Suppressor macrophage (primary cell): ENCODE measurements around the gene AQP5.

ENCODE experiments used
- DNase-seq, 4 experiments: peaks; one replicate each; pipeline ENCODE4 v3.0.0-alpha.2; 2020 to 2022

Gene AQP5

DNA sequence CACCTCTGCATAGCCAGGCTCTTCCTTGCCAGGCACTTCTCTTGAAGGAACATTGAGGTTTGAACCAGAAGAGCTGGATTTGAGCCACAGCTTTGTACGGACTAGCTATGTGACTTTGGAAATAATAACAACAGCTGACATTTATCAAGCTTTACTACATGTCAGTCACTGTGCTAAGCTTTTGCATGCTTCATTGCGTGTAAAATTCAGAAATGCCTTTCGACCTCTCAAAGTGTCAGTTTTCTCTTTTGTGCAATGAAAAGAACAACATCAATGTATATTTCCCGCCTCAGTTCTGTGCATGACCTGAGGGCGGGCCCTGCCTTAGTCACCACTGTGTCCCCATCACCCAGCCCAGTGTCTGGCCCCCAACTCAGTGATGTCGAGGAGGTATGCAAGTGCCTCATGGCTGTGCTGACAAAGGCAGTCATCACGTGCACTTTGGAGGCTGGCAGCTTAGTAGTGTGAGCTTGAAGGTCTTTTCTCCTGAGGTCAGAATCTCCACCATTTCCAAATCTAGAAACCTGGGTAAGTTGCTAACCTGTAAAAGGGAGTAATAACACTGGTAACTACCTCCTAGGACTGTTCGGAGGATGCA, 29.0 kb upstream of the AQP5 start:
- DNase-seq, result peak in 2 of 4 experiments; percentile 1 to 19

DNA sequence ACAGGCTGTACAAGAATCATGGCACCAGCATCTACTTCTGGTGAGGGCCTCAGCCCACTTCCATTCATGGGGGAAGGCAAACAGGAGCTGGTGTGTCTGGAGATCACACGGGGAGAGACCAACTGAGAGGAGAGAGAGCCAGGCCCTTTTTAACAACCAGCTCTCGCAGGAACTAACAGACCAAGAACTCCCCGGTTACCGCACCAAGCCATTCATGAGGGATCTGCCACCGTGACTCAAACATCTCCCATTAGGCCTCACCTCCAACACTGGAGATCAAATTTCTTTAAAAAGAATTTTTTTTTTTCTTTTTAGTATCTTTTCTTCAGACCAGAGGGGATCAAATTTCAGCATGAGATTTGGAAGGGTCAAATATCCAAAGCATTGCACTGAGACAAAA, 27.9 kb upstream of the AQP5 start:
- DNase-seq, result peak in 1 of 4 experiments; percentile 1

DNA sequence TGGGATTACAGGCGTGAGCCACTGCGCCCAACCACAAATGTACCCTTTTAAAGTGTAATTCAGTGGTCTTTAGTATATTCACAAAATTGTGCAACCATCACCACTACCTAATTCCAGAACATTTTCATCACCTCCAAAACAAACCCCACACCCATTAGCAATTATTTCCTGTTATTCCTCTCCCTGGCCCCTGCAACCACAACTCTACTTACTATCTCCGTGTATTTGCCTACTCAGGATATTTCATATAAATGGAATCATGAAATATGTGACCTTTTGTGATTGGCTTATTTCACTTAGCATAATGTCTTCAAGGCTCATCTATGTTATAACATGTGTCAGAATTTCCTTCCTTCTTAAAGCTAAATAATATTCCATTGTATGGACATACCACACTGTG, 27.2 kb upstream of the AQP5 start:
- DNase-seq, result no peak

DNA sequence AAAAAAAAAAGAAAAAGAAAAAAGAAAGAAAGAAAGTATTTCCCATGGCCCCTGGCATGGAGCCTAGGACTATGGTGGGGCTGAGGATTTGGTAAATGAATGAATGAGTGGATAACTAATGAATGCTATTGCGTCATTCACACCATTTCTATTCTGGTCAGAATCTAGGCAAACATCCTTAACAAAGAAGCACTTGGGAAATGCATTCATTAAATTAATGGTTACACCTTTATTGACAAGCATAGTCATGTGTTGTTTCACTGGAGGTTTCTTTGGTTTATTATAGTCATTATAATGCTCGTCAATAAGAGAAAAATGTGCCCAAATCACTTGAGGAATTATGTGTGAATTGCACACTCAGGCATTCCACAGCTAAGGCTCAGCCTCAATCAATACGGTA, 24.7 kb upstream of the AQP5 start:
- DNase-seq, result no peak

DNA sequence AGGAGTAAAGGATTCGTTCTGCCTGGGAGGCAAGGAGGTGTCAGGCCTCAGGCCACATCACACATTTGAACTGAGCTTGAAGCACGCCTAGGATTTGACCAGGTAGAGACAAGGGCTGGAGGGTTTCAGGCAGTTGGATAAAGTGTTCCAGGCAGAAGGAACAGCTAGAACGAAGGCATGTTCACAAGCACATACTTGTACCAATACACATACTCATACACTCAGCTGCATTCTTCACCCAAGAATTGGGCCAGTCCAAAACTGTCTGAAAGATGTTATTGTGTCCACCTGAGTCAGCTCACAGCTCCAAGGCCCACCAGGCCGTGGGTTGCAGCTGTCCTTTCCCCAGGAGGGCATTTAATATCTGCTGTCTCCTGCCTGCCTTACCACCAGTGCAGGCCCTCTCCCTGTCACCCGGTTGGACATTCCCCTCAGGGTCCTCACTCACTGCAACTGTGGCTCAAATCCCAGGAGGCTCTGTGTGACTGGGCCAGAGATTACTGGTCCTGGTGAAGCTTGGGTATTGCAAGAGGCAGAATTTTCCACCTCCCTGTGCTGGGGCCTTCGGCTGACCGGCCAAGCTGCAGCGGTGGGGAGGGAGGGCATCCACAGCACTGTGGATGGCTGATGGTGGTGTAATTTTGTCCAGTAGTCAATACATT, 23.9 kb upstream of the AQP5 start:
- peak in 1 of 4 experiments; percentile 1 for DNase-seq

DNA sequence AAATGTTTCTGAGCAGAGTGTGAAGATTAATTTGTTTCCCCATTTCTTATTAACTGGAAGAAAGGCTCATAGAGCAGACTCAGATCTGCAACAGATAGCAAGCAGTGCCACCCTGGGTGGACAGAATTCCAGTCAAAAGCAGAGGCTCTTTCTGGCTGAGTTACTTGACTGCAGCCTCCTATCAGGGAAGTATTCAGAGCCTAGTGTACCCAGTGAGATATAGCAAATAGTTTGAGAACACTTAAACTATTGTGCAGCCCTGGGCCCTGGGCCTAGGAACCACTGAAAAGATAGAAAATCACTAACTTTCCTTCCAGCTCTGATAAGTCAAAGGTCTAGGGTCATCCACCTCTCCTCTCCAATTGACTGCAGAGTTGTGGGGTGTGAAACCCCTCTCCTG, 22.4 kb upstream of the AQP5 start:
- DNase-seq, result peak in 1 of 4 experiments; percentile 0

DNA sequence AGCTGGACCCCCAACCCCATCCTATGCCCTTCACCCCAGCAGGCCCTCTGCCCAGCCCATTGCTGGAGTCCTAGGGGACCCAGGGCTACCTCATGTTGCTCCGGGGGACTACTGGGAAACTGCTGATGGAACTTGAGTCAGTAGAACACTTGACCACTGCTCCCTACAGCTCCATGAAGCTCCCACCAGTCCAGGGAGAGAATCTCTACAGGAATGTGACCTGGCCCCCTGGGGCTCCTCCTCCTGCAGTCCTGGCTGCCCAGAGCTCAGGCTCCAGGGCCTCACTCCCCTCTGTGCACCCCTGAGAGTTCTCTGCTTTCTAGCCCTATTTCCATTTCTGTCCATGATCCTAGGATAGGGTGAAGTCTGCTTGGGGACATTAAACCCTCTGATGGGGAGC, 22.0 kb upstream of the AQP5 start:
- DNase-seq, result peak in 1 of 4 experiments; percentile 0

DNA sequence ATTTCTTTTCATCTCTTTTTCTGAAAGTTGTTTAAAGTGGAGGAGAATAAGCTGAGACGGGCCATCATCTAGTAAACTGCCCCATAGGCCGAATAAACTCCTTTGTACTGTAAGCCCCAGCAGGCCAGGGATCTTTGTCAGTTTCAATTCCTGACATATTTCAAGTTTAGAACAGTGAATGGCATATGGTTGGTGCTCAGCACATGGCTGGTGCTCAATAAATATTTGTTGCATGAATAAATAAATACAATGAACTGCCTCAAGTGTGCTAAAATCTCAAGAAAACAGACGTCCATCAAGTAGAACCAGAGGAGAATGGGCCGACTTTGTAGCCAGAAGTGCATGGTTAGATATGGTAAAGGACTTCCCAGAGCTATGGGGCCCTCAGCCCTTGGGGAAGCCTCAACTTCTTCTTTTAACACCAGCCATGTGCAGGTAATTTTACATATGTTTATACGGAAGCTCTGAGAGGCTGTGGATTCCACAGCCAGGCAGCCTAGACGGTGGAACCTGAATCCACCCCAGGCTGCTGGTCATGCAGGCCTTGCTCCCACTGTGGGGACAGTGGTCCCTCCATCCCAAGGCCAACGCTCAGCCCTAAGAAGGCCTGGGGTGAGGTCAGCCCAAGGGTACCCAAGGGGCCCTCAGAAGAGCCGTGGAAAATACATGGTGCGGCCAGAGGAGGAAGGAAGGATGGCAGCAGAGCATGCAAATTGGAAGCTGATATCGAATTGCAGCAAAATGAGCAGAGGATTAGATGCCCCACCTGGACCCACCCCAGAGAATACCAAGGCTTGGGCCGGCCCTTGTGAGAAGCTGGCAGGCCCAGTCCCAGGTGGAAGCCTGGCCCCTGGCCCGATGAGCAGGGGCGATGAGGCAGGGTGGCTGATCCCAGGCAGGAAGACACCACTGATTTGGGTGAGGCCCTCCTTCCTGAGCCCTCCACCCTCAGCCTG, 19.8 kb upstream of the AQP5 start:
- peak in 1 of 4 experiments; percentile 11 for DNase-seq

DNA sequence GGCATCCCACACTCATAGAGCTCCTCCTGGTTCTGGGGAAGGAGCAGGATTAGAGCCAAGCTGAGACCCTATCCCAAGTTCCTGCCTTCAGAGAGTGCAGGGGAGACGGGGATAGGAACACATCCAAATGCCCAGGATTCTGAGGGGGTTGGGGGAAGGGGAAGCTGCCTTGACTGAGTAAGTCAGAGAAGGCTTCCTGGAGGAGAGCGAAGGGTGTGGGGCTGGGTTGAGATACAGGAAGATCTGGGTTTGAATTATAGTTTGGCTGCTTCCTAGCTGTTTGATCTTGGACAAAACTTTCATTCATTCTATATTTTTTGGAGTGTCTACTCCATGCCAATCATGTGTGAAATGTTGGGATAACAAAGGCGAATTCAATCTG, 19.2 kb upstream of the AQP5 start:
- DNase-seq, result peak in 1 of 4 experiments; percentile 2

DNA sequence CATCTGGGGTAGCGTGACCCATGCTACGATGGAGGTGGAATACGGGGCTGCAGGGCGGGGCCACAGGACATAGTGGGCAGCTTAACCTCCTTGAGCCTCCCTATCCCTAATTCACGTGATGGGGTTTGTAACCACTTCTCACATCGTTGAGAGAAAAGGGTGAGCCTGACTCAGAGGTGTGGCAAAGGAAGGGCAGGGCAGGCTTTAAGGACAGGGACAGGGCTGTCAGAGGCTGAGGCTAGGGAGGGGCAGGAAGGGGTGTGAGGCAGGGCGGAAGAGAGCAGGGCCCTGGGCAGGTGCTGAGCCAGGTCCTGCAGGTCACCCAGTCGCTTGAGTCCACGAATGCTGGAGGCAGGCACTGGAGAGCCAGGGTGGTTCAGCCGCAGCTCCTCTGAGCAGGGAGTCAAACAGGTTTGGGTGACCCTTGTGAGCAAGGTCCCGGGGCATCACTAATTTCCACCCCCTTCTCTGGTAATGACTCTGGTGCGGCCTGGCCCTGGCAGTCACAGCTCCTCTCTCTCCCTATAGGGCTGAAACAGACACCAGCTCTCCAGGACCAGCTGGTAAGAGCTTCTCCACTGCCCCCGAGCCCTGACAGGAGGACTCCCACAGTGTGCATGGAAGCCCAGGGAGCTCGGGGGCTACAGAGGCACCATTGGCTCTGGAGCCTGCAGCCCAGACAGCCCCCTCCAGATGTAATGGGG, 18.6 kb upstream of the AQP5 start:
- DNase-seq, result peak in 1 of 4 experiments; percentile 1

DNA sequence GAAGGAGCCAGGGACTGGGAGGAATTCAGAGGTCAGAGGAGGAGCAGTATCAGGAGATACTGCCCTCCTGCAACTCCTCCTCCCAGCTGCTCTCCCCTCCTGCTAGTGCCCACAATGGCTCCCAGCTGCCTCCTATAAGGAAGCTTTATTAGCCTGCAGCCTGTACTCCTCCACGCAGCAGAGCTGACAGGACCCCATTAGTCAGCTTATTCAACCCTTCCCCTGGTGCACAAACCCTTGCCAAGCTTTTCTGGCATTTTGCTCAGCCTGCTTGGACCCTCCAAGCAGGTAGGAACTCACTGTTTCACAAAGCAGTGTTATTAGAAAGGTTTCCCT, 18.1 kb upstream of the AQP5 start:
- DNase-seq, result peak in 1 of 4 experiments; percentile 2

DNA sequence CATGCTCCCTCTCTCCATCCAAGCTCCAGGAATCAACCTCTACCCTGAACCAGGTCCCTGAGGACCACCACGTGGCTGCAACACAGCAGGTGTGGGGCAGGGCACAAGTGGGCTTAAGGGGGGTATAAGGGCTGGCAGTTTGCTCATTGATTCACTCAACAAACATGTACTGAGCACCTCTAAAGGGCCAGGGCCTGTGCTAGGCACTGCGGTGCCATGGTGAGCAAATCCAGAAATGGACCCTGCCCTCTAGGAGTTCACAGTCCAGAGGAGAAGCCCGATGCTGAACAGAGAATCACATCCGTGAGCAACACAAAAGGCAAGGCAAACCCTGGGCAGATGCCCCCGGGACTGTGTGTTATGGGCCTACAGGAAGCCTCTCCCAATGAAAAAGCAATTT, 17.6 kb upstream of the AQP5 start:
- DNase-seq, result peak in 1 of 4 experiments; percentile 1

DNA sequence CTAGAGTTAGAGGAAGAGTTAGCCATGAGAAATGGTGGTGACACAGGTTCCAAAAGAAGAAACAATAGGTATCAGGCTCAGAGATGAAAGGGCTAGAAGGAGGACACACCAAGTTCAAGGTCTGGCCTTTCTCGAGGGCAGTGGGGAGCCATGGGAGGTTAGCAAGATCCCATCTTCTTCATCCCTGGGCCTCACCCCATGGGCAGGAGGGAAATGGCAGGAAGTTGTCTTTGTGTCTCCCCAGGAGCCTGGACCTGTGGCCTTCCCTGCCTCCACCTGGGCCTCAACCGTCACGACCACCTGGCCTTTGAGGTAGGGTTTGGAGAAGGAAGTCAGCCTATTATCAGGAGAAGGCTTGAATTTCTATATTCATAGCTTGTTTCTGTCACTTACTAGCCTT, 17.0 kb upstream of the AQP5 start:
- no peak for DNase-seq

DNA sequence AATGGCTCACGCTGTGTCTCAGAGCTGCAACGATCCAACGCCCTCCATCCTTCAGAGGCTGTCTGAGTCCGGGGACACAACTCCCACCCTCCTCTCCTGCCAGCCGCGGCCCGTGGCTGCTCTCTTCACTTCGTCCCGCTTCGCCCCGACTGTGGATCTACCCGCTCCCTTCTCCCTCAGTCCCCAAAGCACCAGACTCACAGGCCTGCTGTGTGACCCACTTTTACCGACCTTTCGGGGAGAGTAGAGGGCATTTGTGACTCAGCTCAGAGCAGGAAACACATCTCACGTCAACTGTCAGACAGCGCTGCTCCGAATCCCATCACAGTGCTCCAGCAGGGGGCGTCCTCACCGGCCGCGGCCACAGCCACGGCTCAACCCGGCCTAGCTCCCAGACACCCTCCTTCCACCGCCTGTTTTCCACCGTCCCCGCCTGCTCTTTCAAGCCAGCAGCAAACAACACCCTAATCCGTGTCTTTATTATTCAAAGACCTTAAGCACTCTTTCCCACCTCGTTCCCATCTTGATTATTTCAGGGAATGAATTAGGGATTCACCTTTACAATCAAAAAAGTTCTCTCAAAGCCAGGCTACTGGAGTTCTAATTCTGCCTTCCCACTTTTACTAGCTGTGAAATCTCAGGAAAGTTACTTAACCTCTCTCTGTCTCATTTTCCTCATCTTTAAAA, 16.1 kb upstream of the AQP5 start:
- DNase-seq, result peak; percentile 84 to 93 (median 88)

DNA sequence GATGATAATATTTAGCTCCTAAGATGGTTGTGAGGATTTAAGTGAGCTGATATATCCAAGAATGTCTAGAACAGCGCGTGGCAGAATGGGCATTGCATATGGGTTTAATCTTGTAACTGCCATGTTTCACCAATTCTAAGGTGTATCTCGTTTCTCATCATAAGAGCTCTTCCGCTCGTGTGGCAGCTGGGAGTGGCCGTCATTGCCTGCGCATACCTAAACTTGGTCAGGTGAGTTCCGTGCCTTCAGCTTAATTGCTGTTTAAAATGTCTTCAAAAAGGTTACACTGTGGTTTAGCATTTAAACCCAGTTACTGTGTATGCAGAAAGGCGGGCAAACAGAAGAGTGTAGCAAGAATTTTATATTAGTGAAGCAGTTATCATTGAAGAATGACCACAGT, 15.6 kb upstream of the AQP5 start:
- no peak for DNase-seq

DNA sequence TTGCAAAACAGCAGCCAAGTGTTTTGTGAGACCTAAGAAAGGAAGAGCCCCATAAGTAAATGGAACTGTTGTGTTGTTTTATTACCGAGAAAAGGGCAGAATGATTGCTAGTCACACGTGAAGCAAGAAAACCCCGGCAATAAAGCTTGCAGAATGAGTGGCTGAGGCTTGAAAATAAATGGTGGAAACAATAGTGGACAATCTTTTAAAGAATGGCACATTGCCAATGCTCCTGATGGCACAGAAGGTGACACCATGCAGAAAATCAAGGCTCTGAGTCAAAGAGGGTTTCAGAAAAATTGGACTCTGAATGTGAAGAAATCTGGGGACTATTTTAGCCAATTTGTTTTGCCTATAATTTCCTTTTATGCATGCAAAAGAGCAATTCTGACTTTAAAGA, 15.2 kb upstream of the AQP5 start:
- DNase-seq, result no peak

DNA sequence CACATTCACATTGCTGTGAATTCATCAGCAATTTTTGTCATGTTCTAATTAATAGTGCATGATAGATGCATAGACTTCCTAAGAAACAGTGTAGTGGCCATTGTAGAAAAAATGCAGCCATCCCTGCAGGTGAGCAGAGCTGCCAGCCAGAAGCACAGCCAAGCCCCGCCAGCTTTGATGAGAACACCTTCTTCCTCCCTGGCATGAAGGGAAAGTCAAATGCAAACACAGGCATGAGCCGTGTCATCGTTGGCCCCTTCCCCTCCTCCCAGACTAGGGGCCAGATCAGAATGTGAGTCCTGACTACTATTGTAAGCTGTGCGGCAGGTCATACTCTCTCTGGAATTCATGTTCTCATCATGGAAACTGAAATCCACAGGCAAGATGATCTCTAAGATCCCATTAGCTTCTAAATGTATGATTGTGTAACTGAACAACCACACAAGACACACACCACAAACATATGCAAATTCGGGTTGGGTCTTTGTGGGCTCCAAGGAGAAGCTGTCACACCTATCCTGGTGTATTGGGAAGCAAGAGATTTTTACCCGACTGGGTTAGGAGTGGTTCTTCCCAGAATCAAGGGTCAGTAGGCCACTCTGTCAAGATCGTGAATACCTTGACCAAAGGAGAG, 14.0 kb upstream of the AQP5 start:
- no peak for DNase-seq

DNA sequence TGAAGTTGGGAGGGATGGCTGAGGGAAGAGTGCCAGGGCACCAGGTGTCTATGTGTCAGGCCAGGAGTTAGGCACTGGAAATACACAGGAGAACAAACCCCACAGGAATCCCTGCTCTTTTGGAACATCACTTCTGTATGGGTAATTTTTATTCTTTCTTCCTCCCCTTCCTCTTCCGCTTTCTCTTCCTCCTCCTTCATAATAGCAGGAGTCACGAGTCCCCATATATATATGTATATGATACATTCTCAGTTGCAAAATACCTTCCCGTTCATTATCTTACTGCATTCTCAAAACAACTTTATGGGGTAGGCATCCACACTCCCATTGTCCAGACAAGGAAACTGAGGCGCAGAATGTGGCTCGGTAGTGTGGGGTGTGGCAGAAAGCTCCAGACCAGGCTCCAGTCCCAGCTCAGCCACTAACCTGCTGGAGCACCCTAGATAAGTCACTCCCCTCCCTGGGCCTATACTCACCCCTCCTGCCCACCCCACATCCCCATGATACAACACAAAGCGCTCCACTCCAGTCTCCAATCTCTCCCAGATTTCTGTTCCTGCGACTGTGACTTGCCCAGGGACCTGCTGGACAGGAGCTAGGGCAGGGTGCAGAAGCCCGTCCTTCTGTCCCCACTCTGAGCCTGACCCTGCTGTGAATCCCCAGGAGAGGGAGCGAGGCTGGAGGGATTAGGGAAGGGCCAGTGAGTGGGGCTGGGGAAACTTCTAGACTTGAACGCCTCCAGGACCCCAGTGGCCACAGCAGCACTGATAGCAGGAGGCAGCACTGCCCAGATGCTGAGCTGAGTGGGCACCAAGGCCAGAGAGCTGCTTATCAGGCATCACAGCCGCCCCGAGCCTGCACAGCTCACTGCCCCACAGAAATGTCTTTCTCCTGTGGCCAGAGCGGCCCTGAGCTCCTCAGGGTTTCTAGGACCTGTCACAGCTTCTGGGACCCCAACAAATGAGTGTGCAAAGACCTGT, 12.5 kb upstream of the AQP5 start:
- peak in 3 of 4 experiments; percentile 39 to 77 (median 73) for DNase-seq

DNA sequence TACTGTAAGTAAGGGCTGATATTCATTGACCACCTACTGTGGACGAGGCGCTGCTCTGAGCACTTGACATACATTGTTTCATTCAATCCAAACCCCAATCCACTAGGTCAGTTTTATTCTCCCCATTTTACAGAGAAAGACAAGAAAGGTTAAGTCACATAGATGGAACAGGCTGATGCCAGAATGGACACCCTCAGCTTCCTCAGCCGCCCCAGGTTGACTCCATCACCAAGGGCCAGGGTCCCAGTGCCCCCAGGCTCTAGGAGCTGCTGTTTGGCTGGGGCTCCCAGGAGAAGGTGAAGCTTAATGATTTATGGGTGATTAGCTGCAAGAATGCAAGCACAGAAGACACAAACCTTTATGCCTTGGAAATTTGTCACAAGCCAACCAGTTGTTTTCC, 11.8 kb upstream of the AQP5 start:
- DNase-seq, result peak in 1 of 4 experiments; percentile 0
